HFF-Myc (cell line): ENCODE data around the gene VPS25.

ENCODE experiments used
- DNase-seq: peaks from one replicate; pipeline ENCODE4 v3.0.0-alpha.2; 2011; ENCODE audit warnings: low read depth; ENCODE audit errors: extremely low read depth
- H3K4me3 ChIP-seq: replicated peaks from 2 replicates; pipeline ENCODE4 v1.5.1; 2011; ENCODE audit warnings: low read depth, mild to moderate bottlenecking, control low read depth, low read length
- TF ChIP-seq, protein P1 (sequence below): IDR thresholded peaks from 2 replicates; pipeline ENCODE4 v1.5.1; 2012; ENCODE audit warnings: mild to moderate bottlenecking, low read depth, low read length, control low read depth; ENCODE audit errors: missing control alignments

Gene VPS25

DNA sequence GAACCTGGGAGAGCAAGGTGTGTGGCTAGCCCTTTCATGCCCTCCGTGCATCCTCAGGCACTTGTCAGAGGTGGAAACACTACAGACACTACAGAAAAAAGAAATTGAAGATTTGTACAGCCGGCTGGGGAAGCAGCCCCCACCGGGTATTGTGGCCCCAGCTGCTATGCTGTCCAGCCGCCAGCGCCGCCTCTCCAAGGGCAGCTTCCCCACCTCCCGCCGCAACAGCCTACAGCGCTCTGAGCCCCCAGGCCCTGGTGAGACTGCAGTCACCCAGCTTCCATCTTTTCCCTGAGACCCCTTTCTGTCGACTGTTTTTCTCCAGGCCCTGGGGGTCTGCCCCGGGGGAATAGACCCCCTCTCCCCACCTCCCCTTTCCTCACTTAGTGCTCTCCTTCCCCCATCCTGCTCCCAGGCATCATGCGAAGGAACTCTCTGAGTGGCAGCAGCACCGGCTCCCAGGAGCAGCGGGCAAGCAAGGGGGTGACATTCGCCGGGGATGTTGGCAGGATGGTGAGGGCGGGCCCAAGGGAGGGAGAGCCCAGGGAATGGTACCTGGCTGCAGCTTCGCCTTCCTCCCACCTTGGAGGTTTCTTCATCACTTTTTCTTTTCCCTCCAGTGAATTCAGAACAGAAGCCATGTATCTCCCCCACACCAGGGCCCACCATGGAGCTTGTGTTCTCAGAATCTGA lies 23.0 kb downstream of the VPS25 start:
- no peak for DNase-seq
- H3K4me3 ChIP-seq: no peak overlapping the region
- TF ChIP-seq, protein P1, sequence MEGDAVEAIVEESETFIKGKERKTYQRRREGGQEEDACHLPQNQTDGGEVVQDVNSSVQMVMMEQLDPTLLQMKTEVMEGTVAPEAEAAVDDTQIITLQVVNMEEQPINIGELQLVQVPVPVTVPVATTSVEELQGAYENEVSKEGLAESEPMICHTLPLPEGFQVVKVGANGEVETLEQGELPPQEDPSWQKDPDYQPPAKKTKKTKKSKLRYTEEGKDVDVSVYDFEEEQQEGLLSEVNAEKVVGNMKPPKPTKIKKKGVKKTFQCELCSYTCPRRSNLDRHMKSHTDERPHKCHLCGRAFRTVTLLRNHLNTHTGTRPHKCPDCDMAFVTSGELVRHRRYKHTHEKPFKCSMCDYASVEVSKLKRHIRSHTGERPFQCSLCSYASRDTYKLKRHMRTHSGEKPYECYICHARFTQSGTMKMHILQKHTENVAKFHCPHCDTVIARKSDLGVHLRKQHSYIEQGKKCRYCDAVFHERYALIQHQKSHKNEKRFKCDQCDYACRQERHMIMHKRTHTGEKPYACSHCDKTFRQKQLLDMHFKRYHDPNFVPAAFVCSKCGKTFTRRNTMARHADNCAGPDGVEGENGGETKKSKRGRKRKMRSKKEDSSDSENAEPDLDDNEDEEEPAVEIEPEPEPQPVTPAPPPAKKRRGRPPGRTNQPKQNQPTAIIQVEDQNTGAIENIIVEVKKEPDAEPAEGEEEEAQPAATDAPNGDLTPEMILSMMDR: no peak

DNA sequence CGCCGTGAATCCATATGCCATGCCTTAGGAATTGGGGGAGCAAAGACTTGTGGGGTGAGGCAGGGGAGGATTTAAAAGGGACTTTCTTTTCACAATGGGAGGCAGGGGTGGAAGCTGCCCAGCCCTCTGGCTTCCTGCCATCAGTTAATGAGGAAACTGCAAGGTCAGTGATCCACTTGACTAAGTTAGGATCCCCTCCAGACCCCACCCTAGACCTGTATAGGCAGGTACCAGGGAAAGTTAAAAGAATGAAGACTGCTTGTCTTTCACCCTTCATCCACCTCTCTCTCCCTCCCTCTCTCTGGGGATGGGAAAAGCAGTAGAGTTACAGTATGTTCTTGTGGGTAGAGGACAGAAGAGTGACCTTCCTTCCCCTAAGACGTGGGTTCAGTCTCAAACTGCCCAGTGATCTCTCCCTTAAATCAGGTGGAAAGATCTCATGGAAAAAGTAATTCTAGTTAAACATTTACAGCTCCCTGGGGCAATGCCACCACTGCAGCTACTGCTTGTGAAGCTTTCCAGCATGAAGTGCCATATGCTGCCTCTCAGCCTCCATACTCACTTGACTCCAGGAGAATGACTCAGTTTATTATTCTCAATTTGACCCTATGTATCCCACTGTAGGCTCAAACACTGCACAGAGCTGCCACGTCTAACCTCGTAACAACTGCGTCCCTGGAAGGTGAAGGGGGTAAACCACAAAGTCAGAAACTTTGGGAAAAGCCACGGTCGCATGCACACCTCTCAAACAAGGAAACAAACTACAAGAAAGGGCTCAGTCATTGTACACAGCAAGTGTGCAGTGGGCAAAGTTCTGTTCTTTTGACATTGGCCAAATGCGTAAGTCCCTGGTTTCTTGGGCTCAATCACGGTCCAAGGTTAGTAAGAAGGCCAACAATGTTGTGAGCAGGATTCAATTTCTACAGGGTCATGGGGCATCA lies 24.1 kb downstream of the VPS25 start:
- peak overlapping the region; percentile 59 for H3K4me3 ChIP-seq

DNA sequence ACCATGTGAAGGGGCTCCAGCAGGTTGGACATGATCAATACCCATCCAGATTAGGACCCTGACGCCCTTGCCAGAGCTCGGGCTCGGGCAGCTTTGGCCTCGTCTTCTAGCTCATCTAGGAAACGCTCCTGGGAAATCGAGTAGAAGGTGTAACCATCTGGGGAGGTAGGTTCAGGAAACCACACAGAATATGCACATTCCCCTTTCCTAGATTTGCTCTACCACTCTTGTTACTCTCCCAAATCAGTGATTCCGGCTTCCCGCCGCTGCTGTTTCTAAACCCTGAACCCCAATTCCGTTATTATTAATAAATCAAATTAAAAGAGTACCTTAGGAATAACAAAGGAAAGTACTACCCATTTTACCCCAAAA lies 24.7 kb downstream of the VPS25 start:
- TF ChIP-seq, protein P1: no peak
- H3K4me3 ChIP-seq: peak overlapping the region; percentile 59
- DNase-seq: no peak

More for the DNA sequence above, 24.1 kb downstream of the VPS25 start:
- DNase-seq: no peak
- TF ChIP-seq, protein P1: no peak

DNA sequence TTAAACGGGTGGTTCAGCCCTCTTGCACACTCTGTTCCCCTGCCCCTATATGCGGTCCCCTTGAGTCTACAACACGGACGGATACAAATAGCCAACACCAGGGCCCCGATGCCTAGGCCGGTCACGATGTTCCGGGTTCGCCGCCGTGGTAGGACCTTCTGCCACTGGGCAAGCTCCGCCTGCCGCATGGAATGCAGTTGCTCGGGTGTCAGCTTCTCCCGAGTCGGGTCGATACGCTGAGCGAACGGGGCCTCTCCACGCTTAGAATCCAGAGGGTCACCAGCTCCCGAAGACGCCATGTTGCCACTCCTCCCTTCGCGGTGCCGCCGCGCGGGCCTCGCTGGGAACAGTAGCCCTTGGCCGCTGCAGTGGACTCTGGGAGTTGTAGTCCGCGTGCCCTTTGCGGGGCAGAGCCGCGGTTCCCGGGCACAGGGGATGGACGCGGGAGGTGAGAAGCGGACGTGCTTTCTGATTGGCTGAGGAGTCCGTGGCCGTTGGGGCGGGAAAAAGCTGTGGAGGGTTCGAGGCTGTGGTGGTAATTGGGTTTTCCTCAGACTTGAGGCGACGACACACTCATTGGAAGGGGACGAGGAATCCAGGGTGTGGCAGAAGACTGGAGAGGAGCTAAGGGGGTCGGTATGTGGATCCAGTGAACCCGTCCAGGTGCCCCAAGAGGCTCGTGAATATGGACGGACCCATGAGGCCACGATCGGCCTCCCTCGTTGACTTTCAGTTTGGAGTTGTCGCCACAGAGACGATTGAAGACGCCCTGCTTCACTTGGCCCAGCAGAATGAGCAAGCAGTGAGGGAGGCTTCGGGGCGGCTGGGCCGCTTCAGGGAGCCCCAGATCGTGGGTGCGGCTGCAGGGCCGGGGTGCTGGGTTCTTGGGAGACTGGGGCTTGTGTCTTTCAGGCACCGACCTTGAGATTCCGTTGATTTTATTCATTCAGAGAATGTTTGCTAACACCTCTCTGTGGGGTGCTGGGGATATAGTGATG lies 25.4 kb downstream of the VPS25 start, which contains the start of the genes CNTD1 and COA3:
Gene CNTD1, plus strand, starts transcription at position 479 of the 998 bp plus-strand sequence. Its CDS starts 207 bp downstream, at position 686.
Gene COA3, minus strand, starts transcription at position 322 of the 998 bp plus-strand sequence. Its CDS starts 23 bp downstream, at position 299.
- peak within 1 kb of the TSS; percentile 59 for H3K4me3 ChIP-seq
- DNase-seq: peak; percentile 56
- TF ChIP-seq, protein P1: no peak

DNA sequence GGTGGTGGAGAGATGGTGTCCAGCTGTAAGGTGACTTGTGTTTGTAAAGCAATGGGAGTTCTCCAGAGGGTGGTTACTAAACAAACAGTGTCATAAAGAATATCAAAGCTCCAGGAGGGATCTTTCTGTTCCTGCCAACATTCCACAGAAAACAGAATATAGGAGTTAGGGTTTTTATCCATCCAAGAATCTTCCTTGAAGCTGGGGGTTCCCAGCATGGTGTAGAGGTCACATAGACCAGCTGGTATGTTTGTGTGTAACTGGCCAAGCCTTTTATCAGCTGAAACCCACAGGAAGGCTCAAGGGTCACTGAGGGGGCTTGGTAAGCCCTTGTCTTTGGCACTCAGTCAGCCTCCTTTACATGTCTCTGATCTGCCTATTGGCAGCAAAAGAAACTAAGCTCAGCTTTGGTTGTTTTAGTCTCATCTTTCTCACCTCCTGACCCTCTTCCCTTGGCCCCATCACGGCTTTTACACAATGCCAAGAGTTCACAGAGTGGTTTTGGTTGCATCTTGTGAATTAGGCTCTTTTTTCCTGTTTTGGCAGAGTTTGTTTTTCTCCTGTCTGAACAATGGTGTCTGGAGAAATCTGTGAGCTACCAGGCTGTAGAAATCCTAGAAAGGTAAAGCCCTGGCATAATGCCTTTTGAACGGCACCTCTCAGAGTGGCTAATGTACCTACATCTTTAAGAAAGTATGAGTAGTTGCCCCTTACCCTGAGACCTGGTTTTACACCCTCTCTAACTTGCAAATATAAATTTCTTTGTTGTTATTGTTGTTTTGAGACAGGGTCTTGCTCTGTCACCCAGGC lies 30.0 kb downstream of the VPS25 start:
- no peak overlapping the region for H3K4me3 ChIP-seq
- TF ChIP-seq, protein P1: no peak
- no peak for DNase-seq
